Measurements from ENCODE around the gene CERS6. TPM values are rescaled to one million over a fixed set of nuclear protein-coding genes. Genes with fewer than 3 reads are reported as not detected.

The CERS6 gene
- total and polyA plus RNA-seq, 2 of the 8 experiments (the other 6 are each of a cell fraction or from before 2014, with no cell fraction given), result 6.8 to 28.2 TPM

- Histone ChIP-seq H3K23me2 (ENCODE audit: low read depth, low read length) (peaks cover 2% of the 10 kb centered on the region; the same call in 1 of the 2 replicates), H3K9ac (replicated peaks in 1 of 4; ENCODE audit: extremely low read depth in 1 of 4, low read depth in 3 of 4, low read length in 3 of 4) (no peak overlapping the region), H3K4me1 (replicated peaks in 1 of 4; ENCODE audit: control insufficient read depth in 3 of 4, insufficient read depth in 4 of 4, low read length in 3 of 4) (peaks cover 0 to 16% (median 12%) of the 10 kb centered on the region in 4 experiments; a peak in 5 of 7 replicates), H2BK15ac (ENCODE audit: low read length) (no peak overlapping the region), H3K27me3 (replicated peaks in 1 of 4; ENCODE audit: control insufficient read depth in 3 of 4, extremely low read depth in 1 of 4, insufficient read depth in 3 of 4, low read length in 3 of 4) (peaks cover 0 to 1% (median 0%) of the 10 kb centered on the region in 4 experiments; a peak in 1 of 7 replicates), H3K18ac (ENCODE audit: extremely low read depth, low read length) (no peak overlapping the region), H3K79me2 (ENCODE audit: control insufficient read depth in 1 of 2, insufficient read depth in 2 of 2, low read length in 2 of 2) (peaks cover 2 to 90% of the 10 kb centered on the region in 2 experiments; a peak in 3 of 4 replicates), H3K56ac (replicated peaks; ENCODE audit: insufficient read length, low read depth, low read length) (no peak overlapping the region), H4K8ac (ENCODE audit: extremely low read depth, insufficient read depth, low read length) (no peak overlapping the region), H2BK12ac (ENCODE audit: low read depth, low read length) (no peak overlapping the region), H2BK5ac (ENCODE audit: low read depth, low read length) (no peak overlapping the region), H2AK5ac (ENCODE audit: low read depth, low read length) (no peak overlapping the region), H3K9me3 (ENCODE audit: insufficient read depth in 2 of 2, low read depth in 1 of 2, low read length in 1 of 2) (no peaks in the 10 kb centered on the region), H2BK120ac (replicated peaks; ENCODE audit: low read depth, low read length) (no peak overlapping the region), H2AFZ (ENCODE audit: low read length) (no peak overlapping the region), H4K20me1 (replicated peaks in 1 of 2; ENCODE audit: control insufficient read depth in 1 of 2, insufficient read depth in 2 of 2, low read length in 2 of 2) (peaks cover 2 to 3% of the 10 kb centered on the region in 2 experiments), H3K4me2 (ENCODE audit: insufficient read depth in 1 of 2, low read depth in 2 of 2, low read length in 2 of 2) (no peak overlapping the region), H3K4me3 (ENCODE audit: extremely low read depth in 1 of 4, insufficient read depth in 2 of 4, low read depth in 3 of 4, low read length in 4 of 4) (no peak overlapping the region), H3K14ac (ENCODE audit: insufficient read length) (no peak overlapping the region), H4K91ac (replicated peaks; ENCODE audit: insufficient read length, low read length) (no peak overlapping the region), H2BK20ac (ENCODE audit: low read length) (no peak overlapping the region), H3K36me3 (ENCODE audit: control insufficient read depth in 2 of 4, insufficient read depth in 4 of 4, low read length in 3 of 4) (no peaks in the 10 kb centered on the region), H3K4ac (replicated peaks; ENCODE audit: insufficient read length, low read depth, low read length) (no peak overlapping the region), H4K5ac (ENCODE audit: insufficient read length, low read depth, low read length) (no peak overlapping the region), H3K79me1 (ENCODE audit: low read depth, low read length) (no peaks in the 10 kb centered on the region; the same call in none of the 2 replicates), H3K27ac (ENCODE audit: low read depth, low read length) (no peak overlapping the region), H3K23ac (ENCODE audit: insufficient read length) (no peak overlapping the region)
- no peak for DNase-seq (ENCODE audit: low read depth in 1 of 2, low spot score in 2 of 2)
- POLR2A ChIA-PET (ENCODE audit: partially characterized antibody), result no interaction called here
- no peak for FAIRE-seq
- WGBS, 2 experiments (ENCODE audit: extremely low coverage in 1 of 2, insufficient coverage in 1 of 2, insufficient read length in 1 of 2, insufficient replicate concordance in 2 of 2, low coverage in 1 of 2, low lambda C conversion rate in 2 of 2, missing lambda C conversion rate in 1 of 2), result 79% methylated on average over 6 of the region's 6 CpGs; no CpG with 5 or more reads in 1 of the 2 experiments
- CTCF ChIA-PET (ENCODE audit: partially characterized antibody), result interaction anchor here (0.6 to 1.2 kb wide), 5 partner anchors 26 to 79 kb away, joined by 3 to 4 read pairs (median 3); no protein-coding TSS in a partner anchor
- TF ChIP-seq SIRT6 (IDR thresholded peaks at IDR 0.05; ENCODE audit: low read length) (no peak), BACH1 (IDR thresholded peaks at IDR 0.05; ENCODE audit: low read length) (no peak), ASH2L (IDR thresholded peaks at IDR 0.05; ENCODE audit: low read length) (no peak), CEBPB (IDR thresholded peaks at IDR 0.05; ENCODE audit: low read depth, low read length) (no peak), SP1 (IDR thresholded peaks at IDR 0.05; ENCODE audit: low read depth, low read length) (no peak), EP300 (IDR thresholded peaks at IDR 0.05; ENCODE audit: borderline replicate concordance in 1 of 2, low read depth in 2 of 2, low read length in 2 of 2) (no peak), GTF2F1 (IDR thresholded peaks at IDR 0.05; ENCODE audit: borderline replicate concordance, low read depth, low read length) (no peak), JUND (IDR thresholded peaks at IDR 0.05; ENCODE audit: low read length) (no peak), KDM4A (IDR thresholded peaks at IDR 0.05; ENCODE audit: low read depth, low read length, severe bottlenecking) (no peak), SRF (IDR thresholded peaks at IDR 0.05; ENCODE audit: low read depth, low read length) (no peak), GABPA (IDR thresholded peaks at IDR 0.05; ENCODE audit: borderline replicate concordance, insufficient read depth, low read length) (no peak), POLR2AphosphoS5 (IDR thresholded peaks at IDR 0.05; ENCODE audit: low read depth, low read length) (no peak), MAX (IDR thresholded peaks at IDR 0.05) (no peak)
Observed at GRCh38 chr2:168521053-168521741, 65.1 kb downstream of the CERS6 start.
